Neural crest cell (in vitro differentiated cells): ENCODE results near the gene RTN4. TPM values are rescaled to one million over a fixed set of nuclear protein-coding genes. Genes with fewer than 3 reads are reported as not detected.

Experiments
- DNase-seq: peaks from one replicate; pipeline ENCODE4 v3.0.0; 2021; ENCODE audit warnings: low read depth, mixed read lengths, low spot score
- H3K27ac Mint-ChIP-seq: one replicate; pipeline ENCODE4 v1.8.0; 2021; ENCODE audit warnings: mild to moderate bottlenecking, mixed read lengths; ENCODE audit not compliant: unreplicated experiment
- H3K27me3 Mint-ChIP-seq: 2 replicates; pipeline ENCODE4 v1.8.0; 2021; ENCODE audit warnings: low read depth, mild to moderate bottlenecking, mixed read lengths
- H3K36me3 Mint-ChIP-seq: 2 replicates; pipeline ENCODE4 v1.8.0; 2021; ENCODE audit warnings: low read depth, mild to moderate bottlenecking, mixed read lengths
- H3K4me1 Mint-ChIP-seq: 2 replicates; pipeline ENCODE4 v1.8.0; 2021; ENCODE audit warnings: mixed read lengths
- H3K4me3 Mint-ChIP-seq: one replicate; pipeline ENCODE4 v1.8.0; 2021; ENCODE audit warnings: mild to moderate bottlenecking, mixed read lengths
- H3K9me3 Mint-ChIP-seq: 2 replicates; pipeline ENCODE4 v1.8.0; 2021; ENCODE audit warnings: mixed read lengths
- CTCF ChIP-seq: fragments of 200-600 bp; sonication (generic); conservative IDR thresholded peaks from 2 replicates; pipeline ENCODE4 v1.5.0; 2021; ENCODE audit warnings: antibody characterized with exemption, mild to moderate bottlenecking
- total RNA-seq: library from RNA; stranded (reverse); gene quantifications from 2 replicates; pipeline ENCODE4 v1.2.1, GENCODE V29; 2021

RTN4 gene
- total RNA-seq, 1 donor from 2014 or later, result 204 TPM

- H3K4me3 Mint-ChIP-seq, result peak overlapping the region; percentile 24
- DNase-seq, result no peak
Observed at GRCh38 chr2:54968561-54969218, 81.6 kb downstream of the RTN4 start.

GRCh38 chr2:54967759-54968365, 82.4 kb downstream of the RTN4 start:
- H3K4me3 Mint-ChIP-seq, result peak overlapping the region; percentile 5
- peaks cover 42% of the 10 kb centered on the region for H3K36me3 Mint-ChIP-seq
- H3K27me3 Mint-ChIP-seq, result no peaks in the 10 kb centered on the region
- H3K4me1 Mint-ChIP-seq, result peaks cover 32% of the 10 kb centered on the region
- no peak for DNase-seq
- TF ChIP-seq CTCF, result no peak
- H3K27ac Mint-ChIP-seq, result peak overlapping the region; percentile 48
- H3K9me3 Mint-ChIP-seq, result peaks cover 7% of the 10 kb centered on the region

More at GRCh38 chr2:54968561-54969218, 81.6 kb downstream of the RTN4 start:
- H3K9me3 Mint-ChIP-seq, result peaks cover 7% of the 10 kb centered on the region
- H3K4me1 Mint-ChIP-seq, result peaks cover 32% of the 10 kb centered on the region
- H3K27me3 Mint-ChIP-seq, result no peaks in the 10 kb centered on the region
- no peak overlapping the region for H3K27ac Mint-ChIP-seq
- TF ChIP-seq CTCF, result no peak
- H3K36me3 Mint-ChIP-seq, result peaks cover 42% of the 10 kb centered on the region

- H3K27ac Mint-ChIP-seq, result peak overlapping the region; percentile 38
- H3K36me3 Mint-ChIP-seq, result peaks cover 42% of the 10 kb centered on the region
- no peak for TF ChIP-seq CTCF
- H3K4me1 Mint-ChIP-seq, result peaks cover 32% of the 10 kb centered on the region
- H3K4me3 Mint-ChIP-seq, result peak overlapping the region; percentile 21
- no peaks in the 10 kb centered on the region for H3K27me3 Mint-ChIP-seq
- peak; percentile 36 for DNase-seq
- H3K9me3 Mint-ChIP-seq, result peaks cover 7% of the 10 kb centered on the region
Observed at GRCh38 chr2:54967269-54967668, 83.0 kb downstream of the RTN4 start.

GRCh38 chr2:54966837-54967236, 83.4 kb downstream of the RTN4 start:
- TF ChIP-seq CTCF, result no peak
- H3K9me3 Mint-ChIP-seq, result peaks cover 7% of the 10 kb centered on the region
- peaks cover 32% of the 10 kb centered on the region for H3K4me1 Mint-ChIP-seq
- H3K4me3 Mint-ChIP-seq, result peak overlapping the region; percentile 21
- DNase-seq, result no peak
- no peak overlapping the region for H3K27ac Mint-ChIP-seq
- no peaks in the 10 kb centered on the region for H3K27me3 Mint-ChIP-seq
- H3K36me3 Mint-ChIP-seq, result peaks cover 42% of the 10 kb centered on the region

GRCh38 chr2:54966165-54966832, 84.0 kb downstream of the RTN4 start:
- H3K36me3 Mint-ChIP-seq, result peaks cover 42% of the 10 kb centered on the region
- H3K27me3 Mint-ChIP-seq, result no peaks in the 10 kb centered on the region
- peaks cover 32% of the 10 kb centered on the region for H3K4me1 Mint-ChIP-seq
- no peak overlapping the region for H3K27ac Mint-ChIP-seq
- H3K4me3 Mint-ChIP-seq, result no peak overlapping the region
- DNase-seq, result no peak
- peaks cover 7% of the 10 kb centered on the region for H3K9me3 Mint-ChIP-seq
- no peak for TF ChIP-seq CTCF
